ENCODE results near the gene MBOAT1.

Gene MBOAT1

DNA sequence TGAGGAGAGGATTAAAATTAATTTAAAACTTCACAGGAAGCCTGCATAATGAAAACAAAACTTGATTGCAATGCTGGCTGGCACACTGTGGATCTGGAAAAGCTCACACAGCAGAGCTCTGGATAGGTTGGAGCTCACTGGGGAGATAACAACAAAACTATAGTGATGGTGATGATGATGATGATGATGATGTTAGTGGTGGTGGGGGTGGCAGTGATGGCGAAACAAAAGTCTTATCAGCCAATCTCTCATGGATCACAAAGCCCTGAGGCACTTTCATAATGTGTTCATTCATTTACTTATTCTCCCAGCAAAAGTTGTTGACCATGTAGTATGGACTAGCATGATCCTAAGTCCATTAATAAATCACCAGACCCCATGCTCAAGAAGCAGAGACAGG is 152.0 kb downstream of the MBOAT1 start:
- DNase-seq: no peak
- Histone ChIP-seq H3K4ac (ENCODE audit: low read depth in 1 of 2, low read length in 2 of 2) (no peak overlapping the region), H2BK5ac (ENCODE audit: low read depth, low read length, poor library complexity, severe bottlenecking) (no peak overlapping the region), H3K27ac (ENCODE audit: low read length, poor library complexity, severe bottlenecking) (no peak overlapping the region), H3K4me3 (ENCODE audit: insufficient read depth in 1 of 2, low read depth in 1 of 2, low read length in 2 of 2) (no peak overlapping the region), H3K23ac (ENCODE audit: low read length in 2 of 2) (no peak overlapping the region), H3K4me2 (ENCODE audit: low read length, poor library complexity, severe bottlenecking) (no peak overlapping the region), H4K91ac (ENCODE audit: low read length) (no peak overlapping the region), H2AK5ac (ENCODE audit: low read length, severe bottlenecking) (no peak overlapping the region), H3K36me3 (ENCODE audit: control insufficient read depth in 1 of 2, insufficient read depth in 2 of 2, low read depth in 1 of 2, low read length in 2 of 2) (no peaks in the 10 kb centered on the region), H3K27me3 (ENCODE audit: control insufficient read depth in 1 of 2, insufficient read depth in 1 of 2, low read length in 2 of 2) (no peaks in the 10 kb centered on the region), H3K9me3 (ENCODE audit: control insufficient read depth, low read length) (no peaks in the 10 kb centered on the region), H3K9ac (ENCODE audit: low read length) (no peak overlapping the region), H2BK120ac (ENCODE audit: low read depth, low read length) (no peak overlapping the region), H2BK12ac (ENCODE audit: low read length in 2 of 2) (no peak overlapping the region), H2AFZ (ENCODE audit: low read depth, low read length) (no peak overlapping the region), H3K4me1 (ENCODE audit: control insufficient read depth, insufficient read depth, low read depth, low read length) (no peaks in the 10 kb centered on the region), H4K8ac (ENCODE audit: low read length) (no peak overlapping the region), H3K79me1 (replicated peaks; ENCODE audit: low read length, poor library complexity, severe bottlenecking) (no peaks in the 10 kb centered on the region), H3K14ac (ENCODE audit: low read length in 2 of 2) (no peak overlapping the region), H3K18ac (ENCODE audit: low read depth in 1 of 2, low read length in 2 of 2) (no peak overlapping the region), H2BK15ac (ENCODE audit: low read depth, poor library complexity, severe bottlenecking) (no peak overlapping the region)
- WGBS: no CpG with 5 or more reads among the region's 1 CpG

DNA sequence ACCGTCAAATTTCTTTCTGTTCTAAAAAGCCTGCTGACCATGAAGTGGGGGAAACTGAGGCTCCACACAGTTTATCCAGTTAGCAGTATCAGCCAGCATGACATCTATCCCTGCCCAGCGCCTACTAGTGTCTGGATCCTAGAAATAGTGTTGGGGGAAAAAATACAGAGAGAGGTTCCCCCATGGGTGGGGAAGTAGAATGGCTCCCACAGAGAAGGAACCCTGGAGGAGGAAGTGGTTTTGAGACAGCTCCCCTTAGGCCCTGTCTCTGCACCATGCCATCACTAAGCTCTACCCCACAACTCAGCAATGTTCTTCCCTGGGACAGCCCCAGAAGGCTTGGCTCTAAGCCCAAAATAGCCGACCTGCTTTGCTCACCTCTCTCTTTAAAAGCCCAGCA is 153.4 kb downstream of the MBOAT1 start:
- Histone ChIP-seq H2AFZ (ENCODE audit: low read depth, low read length) (no peak overlapping the region), H3K4ac (ENCODE audit: low read depth in 1 of 2, low read length in 2 of 2) (no peak overlapping the region), H3K9ac (ENCODE audit: low read length) (no peak overlapping the region), H2AK5ac (ENCODE audit: low read length, severe bottlenecking) (no peak overlapping the region), H2BK120ac (ENCODE audit: low read depth, low read length) (no peak overlapping the region), H2BK15ac (ENCODE audit: low read depth, poor library complexity, severe bottlenecking) (no peak overlapping the region), H4K8ac (ENCODE audit: low read length) (no peak overlapping the region), H3K27me3 (ENCODE audit: control insufficient read depth in 1 of 2, insufficient read depth in 1 of 2, low read length in 2 of 2) (no peaks in the 10 kb centered on the region), H3K4me1 (ENCODE audit: control insufficient read depth, insufficient read depth, low read depth, low read length) (no peaks in the 10 kb centered on the region), H3K14ac (ENCODE audit: low read length in 2 of 2) (no peak overlapping the region), H4K91ac (ENCODE audit: low read length) (no peak overlapping the region), H3K18ac (ENCODE audit: low read depth in 1 of 2, low read length in 2 of 2) (no peak overlapping the region), H2BK5ac (ENCODE audit: low read depth, low read length, poor library complexity, severe bottlenecking) (no peak overlapping the region), H3K36me3 (ENCODE audit: control insufficient read depth in 1 of 2, insufficient read depth in 2 of 2, low read depth in 1 of 2, low read length in 2 of 2) (no peaks in the 10 kb centered on the region), H3K23ac (ENCODE audit: low read length in 2 of 2) (no peak overlapping the region), H3K4me2 (ENCODE audit: low read length, poor library complexity, severe bottlenecking) (no peak overlapping the region), H3K27ac (ENCODE audit: low read length, poor library complexity, severe bottlenecking) (no peak overlapping the region), H3K79me1 (replicated peaks; ENCODE audit: low read length, poor library complexity, severe bottlenecking) (no peaks in the 10 kb centered on the region), H2BK12ac (ENCODE audit: low read length in 2 of 2) (no peak overlapping the region), H3K4me3 (ENCODE audit: insufficient read depth in 1 of 2, low read depth in 1 of 2, low read length in 2 of 2) (no peak overlapping the region), H3K9me3 (ENCODE audit: control insufficient read depth, low read length) (no peaks in the 10 kb centered on the region)
- DNase-seq: no peak
- 94% methylated on average over 2 of the region's 3 CpGs for WGBS

DNA sequence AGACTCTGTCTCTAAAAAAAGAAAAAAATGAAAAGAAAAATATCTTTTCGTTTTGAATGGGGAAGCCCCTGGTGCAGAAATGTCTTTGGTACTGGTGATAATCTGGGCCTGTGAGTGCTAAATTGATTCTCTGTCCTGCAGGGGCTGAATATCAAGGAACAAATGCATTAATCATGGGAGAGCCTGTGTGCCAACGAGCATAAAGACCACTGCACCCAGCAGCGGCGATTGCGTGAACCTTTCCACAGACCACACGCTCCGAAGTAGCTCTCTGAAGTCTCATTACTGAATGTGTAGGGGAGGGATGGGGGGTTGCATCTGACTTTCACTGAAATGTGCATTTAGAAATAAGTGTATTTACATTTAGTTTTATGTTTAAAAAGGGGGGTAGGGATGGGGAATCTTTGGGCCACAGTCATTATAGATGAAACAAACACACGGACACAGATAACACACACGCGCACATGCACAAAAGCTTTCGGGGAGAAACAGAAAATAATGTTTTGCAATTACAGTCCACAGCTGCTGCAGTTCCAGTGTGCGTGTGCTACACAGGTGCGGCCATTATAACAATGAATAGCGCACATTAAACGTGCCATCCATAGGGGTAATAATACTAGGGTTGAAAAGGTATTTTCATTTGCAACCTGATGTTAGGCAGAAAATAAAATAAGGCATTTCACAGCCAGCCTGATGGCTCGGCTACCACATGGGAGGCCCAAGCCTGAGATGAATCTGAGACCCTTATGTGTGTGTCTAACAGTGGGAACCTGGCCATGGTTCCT is 154.0 kb downstream of the MBOAT1 start:
- H2AK5ac ChIP-seq (ENCODE audit: low read length, severe bottlenecking): no peak overlapping the region
- 90% methylated on average over 16 of the region's 16 CpGs for WGBS
- no peak overlapping the region for H3K4me3 ChIP-seq (ENCODE audit: insufficient read depth in 1 of 2, low read depth in 1 of 2, low read length in 2 of 2)
- H3K4me2 ChIP-seq (ENCODE audit: low read length, poor library complexity, severe bottlenecking): no peak overlapping the region
- no peak overlapping the region for H3K18ac ChIP-seq (ENCODE audit: low read depth in 1 of 2, low read length in 2 of 2)
- H3K79me1 ChIP-seq (replicated peaks; ENCODE audit: low read length, poor library complexity, severe bottlenecking): no peaks in the 10 kb centered on the region
- no peaks in the 10 kb centered on the region for H3K36me3 ChIP-seq (ENCODE audit: control insufficient read depth in 1 of 2, insufficient read depth in 2 of 2, low read depth in 1 of 2, low read length in 2 of 2)
- H3K9me3 ChIP-seq (ENCODE audit: control insufficient read depth, low read length): no peaks in the 10 kb centered on the region
- no peak overlapping the region for H3K23ac ChIP-seq (ENCODE audit: low read length in 2 of 2)
- H2BK5ac ChIP-seq (ENCODE audit: low read depth, low read length, poor library complexity, severe bottlenecking): no peak overlapping the region
- no peaks in the 10 kb centered on the region for H3K27me3 ChIP-seq (ENCODE audit: control insufficient read depth in 1 of 2, insufficient read depth in 1 of 2, low read length in 2 of 2)
- no peak overlapping the region for H2BK15ac ChIP-seq (ENCODE audit: low read depth, poor library complexity, severe bottlenecking)
- H3K27ac ChIP-seq (ENCODE audit: low read length, poor library complexity, severe bottlenecking): no peak overlapping the region
- DNase-seq: no peak
- H3K14ac ChIP-seq (ENCODE audit: low read length in 2 of 2): no peak overlapping the region
- H2BK12ac ChIP-seq (ENCODE audit: low read length in 2 of 2): no peak overlapping the region
- no peak overlapping the region for H2BK120ac ChIP-seq (ENCODE audit: low read depth, low read length)
- H4K8ac ChIP-seq (ENCODE audit: low read length): no peak overlapping the region
- no peak overlapping the region for H4K91ac ChIP-seq (ENCODE audit: low read length)
- no peak overlapping the region for H2AFZ ChIP-seq (ENCODE audit: low read depth, low read length)
- no peak overlapping the region for H3K4ac ChIP-seq (ENCODE audit: low read depth in 1 of 2, low read length in 2 of 2)
- H3K4me1 ChIP-seq (ENCODE audit: control insufficient read depth, insufficient read depth, low read depth, low read length): no peaks in the 10 kb centered on the region
- H3K9ac ChIP-seq (ENCODE audit: low read length): no peak overlapping the region

DNA sequence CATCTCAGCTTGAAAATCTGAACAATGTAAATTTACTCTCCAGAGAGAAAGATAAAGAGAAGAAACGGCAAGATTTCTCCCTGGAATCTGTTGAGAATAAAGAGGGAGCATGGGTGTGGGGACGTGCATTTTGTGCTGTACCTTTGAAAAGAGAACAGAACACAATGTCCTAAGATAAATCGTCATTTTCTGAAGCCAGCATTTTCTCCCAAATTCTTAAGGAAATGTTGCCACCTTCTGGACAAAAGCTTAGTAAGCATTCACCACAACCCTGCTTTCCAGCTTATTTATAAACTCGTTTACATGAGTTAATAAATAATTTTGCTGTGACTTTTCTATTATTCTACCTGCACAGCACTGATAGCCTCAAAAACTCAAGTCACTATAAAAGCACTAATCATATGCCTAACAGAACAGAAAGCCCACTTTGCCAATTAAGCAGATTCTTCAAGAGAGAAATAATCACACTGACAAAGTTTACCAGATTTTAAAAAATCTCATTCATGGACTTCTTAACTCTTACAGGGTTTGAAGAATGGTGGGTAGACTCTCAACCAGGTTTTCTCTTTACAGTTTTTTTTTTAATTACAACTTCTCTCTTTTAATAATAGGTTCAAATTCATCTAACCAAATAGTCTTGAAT is 155.8 kb downstream of the MBOAT1 start:
- Histone ChIP-seq H3K36me3 (ENCODE audit: control insufficient read depth in 1 of 2, insufficient read depth in 2 of 2, low read depth in 1 of 2, low read length in 2 of 2) (no peaks in the 10 kb centered on the region), H2BK12ac (ENCODE audit: low read length in 2 of 2) (no peak overlapping the region), H4K8ac (ENCODE audit: low read length) (no peak overlapping the region), H3K4me1 (ENCODE audit: control insufficient read depth, insufficient read depth, low read depth, low read length) (no peaks in the 10 kb centered on the region), H3K14ac (ENCODE audit: low read length in 2 of 2) (no peak overlapping the region), H3K23ac (ENCODE audit: low read length in 2 of 2) (no peak overlapping the region), H3K4me2 (ENCODE audit: low read length, poor library complexity, severe bottlenecking) (no peak overlapping the region), H3K4me3 (ENCODE audit: insufficient read depth in 1 of 2, low read depth in 1 of 2, low read length in 2 of 2) (no peak overlapping the region), H3K9ac (ENCODE audit: low read length) (peak overlapping the region; percentile 6), H3K9me3 (ENCODE audit: control insufficient read depth, low read length) (no peaks in the 10 kb centered on the region), H2BK120ac (ENCODE audit: low read depth, low read length) (no peak overlapping the region), H3K79me1 (replicated peaks; ENCODE audit: low read length, poor library complexity, severe bottlenecking) (no peaks in the 10 kb centered on the region), H3K27me3 (ENCODE audit: control insufficient read depth in 1 of 2, insufficient read depth in 1 of 2, low read length in 2 of 2) (no peaks in the 10 kb centered on the region), H2AFZ (ENCODE audit: low read depth, low read length) (no peak overlapping the region), H2BK15ac (ENCODE audit: low read depth, poor library complexity, severe bottlenecking) (no peak overlapping the region), H3K18ac (ENCODE audit: low read depth in 1 of 2, low read length in 2 of 2) (no peak overlapping the region), H3K4ac (ENCODE audit: low read depth in 1 of 2, low read length in 2 of 2) (no peak overlapping the region), H3K27ac (ENCODE audit: low read length, poor library complexity, severe bottlenecking) (no peak overlapping the region), H4K91ac (ENCODE audit: low read length) (no peak overlapping the region), H2AK5ac (ENCODE audit: low read length, severe bottlenecking) (no peak overlapping the region), H2BK5ac (ENCODE audit: low read depth, low read length, poor library complexity, severe bottlenecking) (no peak overlapping the region)
- peak; percentile 46 for DNase-seq
- 31% methylated on average over 2 of the region's 4 CpGs for WGBS

All from mesenchymal stem cell (in vitro differentiated cells and primary cell).